Fibroblast of villous mesenchyme (primary cell): ENCODE results near the gene ARFRP1. TPM values are rescaled to one million over a fixed set of nuclear protein-coding genes. Genes with fewer than 3 reads are reported as not detected.

Experiments
- DNase-seq: peaks from one replicate; pipeline ENCODE4 v3.0.0-alpha.2; 2010; ENCODE audit warnings: low read depth
- H3K4me3 ChIP-seq: 2 replicates; pipeline ENCODE4 v1.5.1; 2011; ENCODE audit warnings: low read depth, mild to moderate bottlenecking, low read length
- CTCF ChIP-seq: IDR thresholded peaks from 2 replicates; pipeline ENCODE4 v1.5.1; 2012; ENCODE audit warnings: low read depth, mild to moderate bottlenecking, low read length; ENCODE audit not compliant: insufficient read depth
- total RNA-seq: library from RNA; depleted of rRNA; stranded (reverse); fragments of >200 nt; gene quantifications from 2 replicates; pipeline ENCODE4 v1.2.3, GENCODE V29; 2012

The ARFRP1 gene
- total RNA-seq, 1 donor, result 24.2 TPM

GRCh38 chr20:63706852-63707557 is 771 bp downstream of the ARFRP1 start:
- peak; percentile 26 for TF ChIP-seq CTCF
- peak; percentile 48 for DNase-seq
- H3K4me3 ChIP-seq, result peak overlapping the region; percentile 80

- no peak for TF ChIP-seq CTCF
- peak overlapping the region; percentile 80 for H3K4me3 ChIP-seq
- no peak for DNase-seq
Measured at GRCh38 chr20:63706027-63706695, 1.6 kb downstream of the ARFRP1 start.

GRCh38 chr20:63705232-63706026 is 2.3 kb downstream of the ARFRP1 start:
- TF ChIP-seq CTCF, result no peak
- no peak overlapping the region for H3K4me3 ChIP-seq
- no peak for DNase-seq

- TF ChIP-seq CTCF, result no peak
- no peak overlapping the region for H3K4me3 ChIP-seq
- DNase-seq, result no peak
Measured at GRCh38 chr20:63704749-63705117, 3.0 kb downstream of the ARFRP1 start.

GRCh38 chr20:63703976-63704748 is 3.6 kb downstream of the ARFRP1 start:
- no peak for TF ChIP-seq CTCF
- H3K4me3 ChIP-seq, result no peak overlapping the region
- no peak for DNase-seq

GRCh38 chr20:63703471-63703975 is 4.3 kb downstream of the ARFRP1 start:
- no peak for TF ChIP-seq CTCF
- no peak for DNase-seq

More at GRCh38 chr20:63703471-63703975, 4.3 kb downstream of the ARFRP1 start:
- H3K4me3 ChIP-seq, result no peak overlapping the region
